GM21526 (cell line): Measurements from ENCODE around the gene KCNJ11.
A peak's percentile ranks its signal among the peaks of the same experiment; 100 is the strongest.

Source experiments
- ATAC-seq: cut with Tn5 transposase; IDR thresholded peaks from one replicate; pipeline ENCODE4 v1.9.1; 2021; ENCODE audit warnings: moderate library complexity; ENCODE audit not compliant: unreplicated experiment, low FRiP score

The KCNJ11 gene

DNA sequence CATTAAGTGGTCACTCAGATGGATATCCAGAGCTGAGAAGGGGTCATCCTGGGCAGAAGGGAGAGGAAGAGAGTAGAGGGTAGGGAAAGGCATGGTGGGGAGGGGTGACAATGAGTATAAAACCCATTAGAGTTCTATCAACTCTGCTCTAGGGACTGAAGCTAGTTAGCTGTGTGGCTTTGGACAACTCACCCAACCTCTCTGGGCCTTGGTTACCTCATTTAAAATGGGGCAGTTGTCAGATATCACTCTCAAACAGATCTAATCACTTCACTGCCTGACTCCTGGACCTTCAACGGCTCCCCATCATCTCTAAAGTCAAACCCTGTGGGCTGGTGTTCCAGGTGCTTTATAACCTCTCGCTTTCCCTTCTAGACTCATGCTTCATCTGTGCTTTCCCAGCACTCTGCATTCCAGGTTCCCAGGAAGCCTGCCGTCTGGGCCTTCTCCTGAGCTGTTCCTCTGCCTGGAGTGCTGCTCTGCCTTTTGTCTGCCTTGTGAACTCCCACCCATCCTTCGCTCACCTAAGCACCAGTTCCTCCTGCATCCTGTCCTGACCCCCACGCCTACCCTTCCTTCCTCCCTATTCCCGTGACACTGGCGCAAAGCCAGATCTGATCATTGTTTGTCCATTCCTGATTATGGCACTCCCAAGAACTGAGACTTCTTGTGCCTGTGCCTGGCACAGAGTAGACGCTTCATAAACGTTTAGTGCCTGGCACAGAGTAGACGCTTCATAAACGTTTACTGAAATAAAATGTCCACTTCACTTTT lies 22.3 kb upstream of the KCNJ11 start:
- ATAC-seq, result no peak

DNA sequence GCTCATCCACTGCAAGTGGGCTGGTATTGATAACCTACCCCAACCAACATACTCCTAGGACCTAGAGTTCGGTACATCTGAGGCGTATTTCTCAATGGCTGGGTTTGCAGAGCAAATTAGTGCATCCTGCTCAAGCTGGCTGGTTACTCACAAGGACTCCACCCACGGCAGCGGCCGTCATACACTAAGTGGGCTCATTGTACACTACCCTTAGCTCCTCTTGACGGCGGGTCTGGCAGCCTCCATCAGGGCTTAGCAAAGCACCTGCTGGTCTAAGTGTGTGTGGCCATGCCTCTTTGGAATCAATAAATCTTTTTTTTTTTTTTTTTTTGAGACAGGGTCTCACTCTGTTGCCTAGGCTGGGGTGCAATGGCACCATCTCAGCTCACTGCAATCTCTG lies 20.2 kb upstream of the KCNJ11 start:
- no peak for ATAC-seq

DNA sequence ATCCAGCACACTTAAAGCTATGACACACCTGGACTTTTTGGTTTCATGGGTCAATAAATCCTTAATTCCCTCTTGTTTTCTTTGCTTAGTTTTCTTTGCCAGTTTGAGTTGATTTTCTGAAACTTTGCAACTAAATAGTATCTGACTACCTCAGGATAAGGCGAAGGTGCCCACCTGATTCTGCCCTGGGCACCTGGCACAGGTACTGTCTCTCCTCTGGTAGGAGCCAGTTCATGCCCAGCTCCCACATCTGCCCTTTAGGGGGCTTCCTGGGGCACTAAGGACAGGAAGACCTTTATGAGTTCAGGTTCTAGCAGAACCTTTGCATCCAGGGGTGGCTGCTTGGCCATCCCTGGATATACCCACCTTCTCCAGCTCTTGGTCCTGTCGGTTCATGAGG lies 19.6 kb upstream of the KCNJ11 start:
- ATAC-seq, result no peak

DNA sequence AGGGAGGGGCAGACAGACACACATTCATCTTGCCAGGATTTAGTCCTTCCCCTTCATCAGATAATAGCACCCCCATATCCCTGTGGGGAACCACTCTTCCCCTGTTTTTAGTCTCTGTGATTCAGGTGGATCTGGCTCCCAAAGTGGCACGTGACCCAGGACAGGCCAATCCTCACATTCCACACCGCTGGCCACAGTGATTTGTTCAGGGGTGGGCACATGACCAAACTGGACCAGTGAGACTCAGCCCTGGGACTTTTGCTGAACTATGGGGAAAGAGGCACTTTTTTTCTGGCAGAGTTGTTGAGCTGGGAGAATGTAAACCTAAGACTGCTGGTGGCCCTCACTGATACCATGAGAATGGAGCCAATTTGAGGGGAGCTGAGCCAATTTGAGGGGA lies 19.1 kb upstream of the KCNJ11 start:
- ATAC-seq, result no peak

DNA sequence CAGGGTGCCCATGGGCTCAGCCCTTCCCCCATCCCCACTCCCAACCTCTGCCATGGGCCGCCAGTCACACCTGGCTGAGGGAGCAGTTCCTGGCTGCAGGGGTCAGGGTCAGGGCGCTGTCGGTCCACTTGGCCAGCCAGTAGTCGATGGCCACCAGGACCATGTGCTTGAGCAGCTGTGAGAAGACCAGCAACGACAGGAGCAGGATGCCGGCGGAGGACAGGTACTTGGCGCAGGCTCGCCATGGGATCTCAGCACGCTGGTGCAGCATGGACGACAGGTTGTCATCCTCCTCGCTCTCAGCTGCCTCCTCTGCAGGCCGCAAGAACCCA lies 18.3 kb upstream of the KCNJ11 start:
- no peak for ATAC-seq

DNA sequence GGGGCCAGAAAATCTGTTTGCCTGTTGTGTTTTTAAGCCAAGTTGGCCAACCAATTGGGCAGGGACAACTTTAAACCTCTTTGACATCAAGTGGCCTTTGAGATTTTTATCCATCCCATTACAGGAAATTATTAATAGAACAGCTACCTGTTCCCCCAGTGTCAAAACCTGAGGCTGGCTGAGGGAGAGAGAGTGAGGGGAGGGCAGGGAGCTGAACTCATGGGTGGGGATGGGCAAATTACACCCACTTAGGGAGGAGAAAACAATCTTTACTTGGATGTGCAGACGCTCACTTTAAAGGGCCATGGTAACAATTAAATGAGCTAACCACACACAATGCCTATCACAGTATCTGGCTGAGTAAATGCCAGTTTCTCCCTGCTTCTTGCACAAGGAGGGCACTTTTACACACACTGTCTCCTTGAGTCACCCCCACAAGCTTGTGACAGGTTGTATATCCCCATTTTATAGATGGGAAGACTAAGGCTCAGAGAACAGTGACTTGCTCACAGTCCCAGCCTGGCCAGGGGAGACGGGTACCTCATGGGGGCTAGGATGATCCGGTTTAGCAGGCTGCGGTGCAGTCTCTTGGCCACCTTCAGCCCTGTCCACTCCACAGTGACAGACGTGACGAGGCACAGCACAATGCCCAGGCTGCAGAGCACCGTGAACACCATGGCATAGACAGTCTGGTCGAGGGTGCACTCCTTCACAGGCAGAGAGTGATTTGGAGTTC lies 17.8 kb upstream of the KCNJ11 start:
- ATAC-seq, result no peak

DNA sequence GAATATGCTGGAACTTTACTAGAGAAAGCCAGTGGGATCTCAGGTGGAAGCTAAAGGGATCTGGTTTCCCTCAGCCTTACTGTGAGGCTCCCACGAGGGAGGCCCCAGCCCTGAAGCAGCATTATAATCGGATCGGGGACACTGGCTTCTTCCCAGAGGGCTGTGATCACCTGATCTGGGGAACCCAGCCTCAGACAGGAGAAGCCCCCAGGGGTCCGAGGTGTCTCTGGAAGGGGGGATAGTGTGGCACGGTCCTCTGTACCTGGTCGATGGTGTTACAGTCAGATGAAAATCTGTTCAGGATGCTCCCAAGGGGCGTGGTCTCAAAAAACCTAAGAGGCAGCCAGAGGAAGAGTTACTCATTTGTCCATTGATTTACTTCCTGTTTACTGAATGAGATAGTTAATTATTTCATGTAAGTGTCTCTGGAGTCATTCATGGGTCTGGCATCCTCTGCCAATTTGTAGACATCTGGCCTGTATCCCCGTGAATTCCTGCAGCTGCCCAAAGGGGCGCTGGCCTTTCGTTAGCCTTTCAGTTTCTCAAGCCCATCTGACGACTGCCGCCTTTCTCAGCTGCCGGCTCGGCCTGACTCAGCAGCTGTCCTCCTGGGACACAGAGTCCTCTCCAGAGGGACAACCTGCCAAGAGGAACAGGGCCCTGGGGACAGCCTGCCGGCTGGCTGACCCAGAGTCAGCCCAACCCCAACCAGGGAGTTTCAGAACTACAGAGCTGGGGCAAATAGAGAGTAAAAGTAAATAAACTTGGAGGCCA lies 17.0 kb upstream of the KCNJ11 start:
- no peak for ATAC-seq

DNA sequence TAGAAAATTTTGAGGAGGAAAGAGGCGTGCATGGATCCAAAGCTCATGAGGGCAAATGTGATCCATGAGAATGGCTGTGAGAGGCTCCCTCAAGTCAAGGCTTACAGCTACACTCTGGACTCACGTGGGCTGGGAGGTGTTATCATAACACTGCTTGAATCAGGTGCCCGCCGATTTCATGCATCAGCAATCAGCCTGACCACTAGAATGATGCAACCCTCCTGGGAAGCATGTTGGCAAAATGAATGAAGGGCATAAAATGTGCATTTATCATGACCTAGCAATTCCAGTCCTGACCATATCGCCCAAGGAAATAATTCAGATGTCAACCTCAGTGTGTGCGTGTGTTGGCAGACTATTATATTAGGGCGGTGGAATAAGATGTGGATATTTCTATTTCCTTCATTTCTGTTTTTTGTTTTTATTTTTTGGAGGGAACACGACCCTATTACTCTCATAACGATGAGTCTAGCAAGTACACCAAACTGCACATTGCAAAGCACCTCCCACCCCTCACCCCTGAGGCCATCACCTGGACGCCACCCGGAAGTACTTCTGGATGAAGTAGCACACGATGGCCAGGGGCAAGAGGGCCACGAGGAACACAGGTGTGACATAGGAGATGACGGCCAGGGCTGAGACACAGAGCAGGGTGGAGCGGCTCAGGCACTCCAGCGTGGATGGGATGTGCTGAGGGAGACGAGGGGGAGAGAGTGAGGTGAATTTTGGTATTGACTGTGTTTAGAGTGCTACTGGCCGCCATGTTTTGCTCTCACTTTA lies 15.7 kb upstream of the KCNJ11 start:
- ATAC-seq, result no peak

DNA sequence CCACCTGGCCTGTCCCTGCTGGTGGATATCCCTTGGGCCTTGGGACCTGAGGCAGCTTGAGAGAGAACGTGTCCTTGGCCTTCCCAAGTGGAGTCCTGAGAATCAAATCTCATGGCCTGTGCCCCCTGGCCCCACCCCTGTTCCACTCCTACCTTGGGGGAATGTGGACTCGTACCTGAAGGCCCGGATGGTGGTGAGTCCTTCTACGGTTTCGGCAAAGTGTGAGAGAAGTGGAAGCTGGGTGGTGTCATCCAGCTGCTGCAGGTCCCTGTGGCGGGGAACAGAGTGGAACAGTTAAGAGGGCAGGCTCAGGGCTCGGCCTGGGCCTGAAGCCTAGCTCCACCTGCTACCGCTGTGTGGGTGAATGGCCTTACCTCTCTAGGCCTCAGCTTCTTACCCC lies 14.0 kb upstream of the KCNJ11 start:
- ATAC-seq, result no peak

DNA sequence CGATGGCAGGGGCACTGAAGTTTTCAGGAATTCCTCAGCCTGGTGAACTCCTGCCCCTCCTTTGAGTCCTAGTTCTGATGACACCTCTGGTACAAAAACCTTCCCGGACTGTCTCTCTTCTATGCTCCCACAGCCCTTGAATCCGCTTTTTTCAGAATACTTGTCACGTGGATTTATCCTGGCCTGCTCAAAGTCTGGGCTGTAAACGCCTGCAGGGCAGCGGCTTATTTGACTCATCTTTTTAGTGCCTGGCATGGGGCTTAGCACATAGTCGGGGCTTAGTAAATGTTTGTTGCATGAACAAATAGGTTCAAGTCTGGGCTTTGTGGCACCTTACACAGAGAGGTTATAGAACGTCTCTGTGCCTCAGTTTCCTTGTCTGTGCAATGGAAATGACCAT lies 13.4 kb upstream of the KCNJ11 start:
- no peak for ATAC-seq

DNA sequence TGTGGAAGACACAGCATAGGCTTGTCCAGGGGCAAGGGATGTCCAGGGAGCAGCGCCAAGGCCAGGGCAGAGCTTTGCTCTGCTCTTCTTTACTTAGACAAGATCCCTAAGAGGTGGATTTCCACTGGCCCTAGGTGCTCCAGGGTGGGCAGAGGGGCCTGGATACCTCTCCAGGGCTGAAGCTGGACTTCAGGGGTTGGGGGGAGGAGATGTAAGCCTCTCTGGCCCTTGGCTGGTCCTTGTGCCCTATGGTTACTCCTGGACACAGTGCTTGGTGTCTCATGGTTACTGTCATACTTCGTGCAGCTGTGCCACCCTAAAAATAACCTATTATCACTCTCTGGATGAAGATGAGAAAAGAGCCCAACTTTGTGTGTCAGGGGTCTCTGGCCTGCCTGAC lies 12.9 kb upstream of the KCNJ11 start:
- ATAC-seq, result no peak

DNA sequence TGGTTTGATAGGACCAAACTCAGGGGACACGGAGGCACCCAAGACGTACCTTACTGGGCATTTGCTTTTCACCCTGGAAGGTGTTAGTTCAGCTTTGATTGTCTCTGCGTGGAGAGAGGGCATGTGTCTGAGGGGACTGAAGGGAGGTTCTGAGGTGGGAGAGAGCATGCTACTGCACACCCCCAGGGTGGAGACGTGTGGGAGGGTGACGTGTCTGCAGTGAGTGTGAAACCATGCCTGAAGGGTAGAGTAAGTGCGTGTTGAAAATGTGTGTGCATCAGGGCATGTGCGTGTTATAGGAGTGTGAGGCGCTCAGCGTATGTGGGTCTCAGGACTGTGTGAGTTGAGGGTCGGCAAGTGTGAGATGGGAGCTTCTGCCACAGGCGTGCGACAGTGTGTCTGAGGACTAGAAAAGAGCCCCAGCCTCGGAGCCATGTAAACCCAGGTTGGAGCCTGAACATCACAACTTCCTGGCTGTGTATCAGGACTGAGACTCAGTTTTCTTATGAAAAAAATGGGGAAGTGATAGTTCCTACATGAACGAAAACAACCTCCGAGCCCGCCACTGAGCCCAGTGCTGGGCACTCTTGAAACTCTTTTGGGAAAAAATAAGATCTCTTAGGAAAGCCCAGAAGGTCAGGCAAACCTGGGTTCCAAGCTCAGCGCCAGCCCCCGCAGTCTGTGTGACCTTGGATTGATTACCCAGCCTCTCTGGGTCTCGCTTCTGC lies 11.8 kb upstream of the KCNJ11 start:
- peak; percentile 59 for ATAC-seq

DNA sequence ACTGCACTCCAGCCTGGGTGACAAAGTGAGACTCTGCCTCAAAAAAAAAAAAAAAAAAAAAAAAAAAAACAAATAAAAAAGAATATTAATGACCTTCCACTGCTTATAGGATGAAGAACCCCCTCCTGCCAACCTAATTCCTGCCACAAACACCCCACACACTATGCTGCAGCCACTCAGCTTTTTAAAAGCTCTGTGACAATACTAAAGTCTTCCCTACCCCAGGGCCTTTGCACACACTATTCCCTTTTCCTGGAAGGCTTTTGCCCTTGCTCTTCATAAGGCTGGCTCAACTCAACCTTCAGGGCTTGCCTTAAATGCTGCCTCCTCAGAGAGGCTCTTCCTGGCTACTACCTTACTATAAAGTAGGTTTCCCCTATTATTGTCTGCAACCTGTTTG lies 10.8 kb upstream of the KCNJ11 start:
- ATAC-seq, result no peak

DNA sequence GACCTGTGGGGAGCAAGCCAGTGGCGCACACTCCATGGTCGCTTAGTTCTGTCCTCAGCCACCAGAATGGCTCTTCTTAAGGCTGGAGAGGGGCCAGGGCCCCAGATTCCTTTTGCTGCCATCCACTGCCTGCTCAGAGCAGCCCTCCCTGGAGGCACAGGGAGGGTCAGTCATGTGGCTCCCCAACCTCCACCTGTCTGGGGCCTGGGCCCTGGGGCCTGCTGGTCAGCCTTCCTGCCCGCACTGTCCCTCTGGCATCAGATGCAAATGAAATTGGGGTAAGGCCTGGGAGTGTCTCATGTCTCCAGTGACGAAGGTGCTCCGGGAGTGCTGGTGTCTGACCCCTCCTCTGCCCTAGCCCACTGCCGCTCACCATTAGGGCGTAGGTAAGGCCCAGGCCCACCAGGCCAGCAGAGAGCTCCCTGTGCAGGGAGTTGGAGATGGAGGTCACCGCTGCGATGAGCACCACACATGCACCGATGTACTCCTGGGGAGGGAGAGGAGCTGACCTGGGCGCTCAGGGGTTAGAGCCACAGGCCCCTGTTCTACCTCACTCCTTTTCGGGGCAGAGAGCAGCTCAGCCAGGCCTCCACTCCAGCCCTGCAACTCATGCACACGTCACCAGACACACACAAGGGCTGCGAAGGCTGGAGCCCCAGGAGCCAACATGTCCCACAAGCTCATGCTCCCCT lies 9.0 kb upstream of the KCNJ11 start:
- no peak for ATAC-seq

DNA sequence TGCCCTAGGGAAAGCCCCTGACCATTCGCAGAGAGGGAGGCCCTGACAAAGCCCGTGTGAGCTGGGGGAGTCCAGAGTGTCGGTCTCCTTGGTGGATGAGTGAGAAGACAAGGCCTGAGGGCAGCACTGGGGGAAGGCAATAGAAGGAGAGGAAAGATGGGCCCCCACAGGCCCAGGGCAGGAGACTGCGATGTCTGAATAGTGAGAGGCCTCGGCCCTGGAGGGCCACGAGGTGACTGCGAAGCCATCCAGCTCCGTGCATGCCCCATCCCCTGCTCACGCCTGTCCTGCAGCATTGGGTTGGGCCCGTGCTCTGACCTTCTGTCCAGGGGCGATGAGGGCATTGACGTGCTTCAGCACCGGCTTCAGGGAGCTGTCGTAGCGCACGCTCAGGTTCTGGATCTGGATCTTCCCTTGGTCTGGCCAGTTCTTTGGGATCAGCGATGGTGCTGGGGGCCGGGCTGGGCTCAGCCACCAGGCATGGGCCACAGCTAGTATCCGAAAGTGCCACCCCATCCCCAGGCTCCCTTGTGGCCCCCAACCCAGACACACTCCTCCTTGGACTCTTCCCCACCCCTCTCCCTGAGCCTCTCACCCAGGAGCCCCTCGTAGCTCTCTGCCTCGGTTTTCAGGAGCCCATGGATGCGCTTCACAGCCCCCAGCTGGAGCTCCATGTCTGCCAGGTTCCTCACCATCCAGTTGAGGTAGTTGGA lies 8.3 kb upstream of the KCNJ11 start:
- no peak for ATAC-seq

DNA sequence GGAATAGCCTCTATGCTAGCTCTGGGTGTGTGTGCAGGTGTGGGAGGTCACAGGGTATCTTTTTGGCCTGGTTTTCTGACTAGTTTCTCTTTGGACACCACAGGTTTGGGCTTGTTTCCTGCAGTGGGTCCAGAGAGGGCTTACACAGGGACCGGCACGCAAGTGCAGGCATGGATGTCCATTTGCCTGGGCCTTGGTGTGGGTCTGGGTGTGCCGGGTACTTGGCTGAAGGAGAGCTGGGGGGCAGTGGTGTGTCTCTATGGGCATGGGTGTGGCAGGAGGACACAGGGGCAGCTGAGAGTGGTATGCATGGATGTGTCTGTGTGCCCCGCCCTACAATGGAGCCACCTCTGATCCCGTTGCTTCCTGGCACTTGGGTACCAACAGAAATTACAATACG lies 7.5 kb upstream of the KCNJ11 start:
- no peak for ATAC-seq

DNA sequence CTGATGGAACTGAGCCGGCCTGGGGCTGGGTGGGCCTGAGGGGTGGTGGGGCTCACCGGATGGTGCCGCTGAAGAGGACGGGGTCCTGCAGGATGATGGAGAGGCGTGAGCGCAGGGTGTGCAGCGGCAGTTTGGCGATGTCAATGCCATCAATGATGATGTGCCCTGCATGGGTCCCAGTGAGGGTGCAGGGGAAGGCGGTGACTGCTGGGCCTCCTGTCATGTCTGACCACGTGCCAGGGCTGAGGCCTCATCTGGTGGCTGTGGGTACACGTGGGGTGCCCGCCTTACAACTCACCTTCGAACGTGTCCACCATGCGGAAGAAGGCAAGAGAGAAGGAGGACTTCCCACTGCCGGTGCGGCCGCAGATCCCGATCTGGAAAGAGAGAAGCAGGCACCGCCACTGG lies 7.1 kb upstream of the KCNJ11 start:
- no peak for ATAC-seq

DNA sequence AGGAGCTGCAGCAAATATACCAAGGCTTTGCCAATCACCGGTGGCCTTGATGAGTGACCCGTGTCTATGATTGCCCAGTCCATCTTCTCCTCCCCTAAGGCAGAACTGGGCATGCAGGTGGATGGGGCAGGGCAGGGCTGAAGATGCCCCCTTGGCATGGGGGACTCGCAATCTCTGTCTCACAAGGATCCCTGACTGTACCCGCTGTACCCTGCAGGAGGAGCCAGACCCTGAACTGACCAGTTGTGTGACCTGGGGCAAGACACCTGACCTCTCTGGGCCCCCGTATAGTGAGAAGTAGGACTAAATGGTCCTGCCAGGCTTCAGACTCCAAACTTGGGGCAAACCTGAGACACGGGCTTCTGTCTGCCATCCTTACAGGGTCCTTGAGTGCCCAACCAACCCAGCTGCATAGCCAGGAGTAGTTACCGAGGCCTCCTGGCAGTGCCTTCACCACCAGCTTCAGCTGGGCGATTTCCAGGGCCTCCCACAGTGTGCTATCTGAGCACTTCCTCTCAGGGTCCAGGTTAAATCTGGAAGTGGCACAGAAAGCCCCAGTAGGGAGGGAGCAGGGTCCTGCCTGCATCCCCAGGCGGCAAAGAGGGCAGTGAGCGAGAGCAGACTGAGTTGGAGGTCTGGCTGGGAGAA lies 6.4 kb upstream of the KCNJ11 start:
- ATAC-seq, result no peak

DNA sequence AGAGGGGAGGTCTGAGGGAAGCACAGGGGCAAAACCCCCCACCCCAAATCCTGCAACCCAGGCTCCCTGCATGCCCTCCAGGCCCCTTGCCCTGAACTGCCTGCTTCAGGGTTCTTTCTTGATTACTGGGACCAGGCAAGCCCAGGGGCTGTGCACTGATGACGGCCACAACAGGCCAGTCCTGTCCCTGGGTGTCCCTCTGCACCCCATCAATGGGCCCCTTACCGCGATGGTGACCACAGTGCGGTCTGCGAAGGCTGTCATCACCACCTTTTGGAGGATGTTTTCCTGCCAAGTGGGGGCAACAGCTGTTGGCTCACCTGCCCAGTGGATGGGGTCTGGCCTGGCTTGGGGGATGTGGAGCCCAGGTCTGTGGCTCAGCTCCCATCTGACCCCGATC lies 5.0 kb upstream of the KCNJ11 start:
- ATAC-seq, result no peak
